Measurements from ENCODE around the gene VPS9D1.

VPS9D1 gene

DNA sequence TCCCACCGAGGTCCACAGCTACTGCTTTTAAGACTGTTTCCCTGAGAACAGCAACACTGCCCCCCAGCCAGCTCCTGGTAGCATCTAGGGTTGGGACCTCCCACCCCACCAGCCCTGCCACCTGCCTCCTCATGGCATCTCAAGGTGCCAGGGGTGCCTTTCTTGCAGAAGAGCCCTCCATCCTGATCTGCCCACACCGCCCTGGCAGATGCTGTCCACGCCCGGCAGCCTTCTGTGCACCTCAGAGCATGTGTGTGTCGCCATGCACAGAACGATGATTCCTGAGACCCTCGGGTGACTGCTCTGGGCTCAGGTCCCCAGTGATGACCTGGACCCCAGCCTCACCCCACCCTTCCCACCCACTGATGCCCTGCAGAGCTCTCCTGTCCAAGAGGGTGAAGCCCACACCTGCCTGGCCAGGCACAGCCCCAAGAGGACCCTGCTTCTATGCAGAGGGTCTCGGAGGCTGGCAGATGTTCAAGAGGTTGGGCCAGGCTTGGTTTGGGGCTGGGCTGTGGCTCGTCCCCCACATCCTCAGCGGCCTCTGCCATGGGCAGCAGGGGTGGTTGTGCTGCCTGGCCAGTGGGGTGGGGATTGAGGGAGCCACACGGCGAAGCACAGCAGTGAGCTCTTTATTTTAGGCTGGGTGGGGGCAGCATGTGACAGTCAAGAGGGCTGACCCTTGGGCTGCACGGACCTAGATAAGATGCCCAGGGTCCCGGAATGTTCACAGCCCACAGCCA, 14.0 kb downstream of the VPS9D1 start:
- H4K20me1 ChIP-seq (ENCODE audit: insufficient read depth, low read length), result no peaks in the 10 kb centered on the region; the same call in 1 of the 2 replicates
- ATAC-seq (ENCODE audit: insufficient read depth, low read depth) (no peak), DNase-seq (no peak)
- H3K27ac ChIP-seq (ENCODE audit: low read length), result no peak overlapping the region
- H3K36me3 ChIP-seq (ENCODE audit: insufficient read depth, low read length), result no peaks in the 10 kb centered on the region
- peak overlapping the region; percentile 69 for H3K4me2 ChIP-seq (ENCODE audit: insufficient read depth, low read length)
- no peaks in the 10 kb centered on the region for H3K79me2 ChIP-seq (ENCODE audit: insufficient read depth, low read length)
- no peaks in the 10 kb centered on the region for H3K27me3 ChIP-seq (ENCODE audit: insufficient read depth, low read length, poor library complexity)
- no peak for TF ChIP-seq EZH2 (IDR thresholded peaks at IDR 0.05; ENCODE audit: borderline replicate concordance, low read depth, low read length, severe bottlenecking)
- TF ChIP-seq, protein P1, sequence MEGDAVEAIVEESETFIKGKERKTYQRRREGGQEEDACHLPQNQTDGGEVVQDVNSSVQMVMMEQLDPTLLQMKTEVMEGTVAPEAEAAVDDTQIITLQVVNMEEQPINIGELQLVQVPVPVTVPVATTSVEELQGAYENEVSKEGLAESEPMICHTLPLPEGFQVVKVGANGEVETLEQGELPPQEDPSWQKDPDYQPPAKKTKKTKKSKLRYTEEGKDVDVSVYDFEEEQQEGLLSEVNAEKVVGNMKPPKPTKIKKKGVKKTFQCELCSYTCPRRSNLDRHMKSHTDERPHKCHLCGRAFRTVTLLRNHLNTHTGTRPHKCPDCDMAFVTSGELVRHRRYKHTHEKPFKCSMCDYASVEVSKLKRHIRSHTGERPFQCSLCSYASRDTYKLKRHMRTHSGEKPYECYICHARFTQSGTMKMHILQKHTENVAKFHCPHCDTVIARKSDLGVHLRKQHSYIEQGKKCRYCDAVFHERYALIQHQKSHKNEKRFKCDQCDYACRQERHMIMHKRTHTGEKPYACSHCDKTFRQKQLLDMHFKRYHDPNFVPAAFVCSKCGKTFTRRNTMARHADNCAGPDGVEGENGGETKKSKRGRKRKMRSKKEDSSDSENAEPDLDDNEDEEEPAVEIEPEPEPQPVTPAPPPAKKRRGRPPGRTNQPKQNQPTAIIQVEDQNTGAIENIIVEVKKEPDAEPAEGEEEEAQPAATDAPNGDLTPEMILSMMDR (IDR thresholded peaks at IDR 0.05; ENCODE audit: borderline replicate concordance, extremely low read depth, low read length, poor library complexity, severe bottlenecking), result no peak
- peak overlapping the region; percentile 44 for H3K9ac ChIP-seq (ENCODE audit: low read depth, low read length)
- H3K4me1 ChIP-seq (ENCODE audit: insufficient read depth, low read length), result peaks cover 21% of the 10 kb centered on the region
- peak overlapping the region; percentile 74 for H2AFZ ChIP-seq (ENCODE audit: low read depth, low read length)
- H3K9me3 ChIP-seq (ENCODE audit: insufficient read depth, low read length, severe bottlenecking), result no peaks in the 10 kb centered on the region
- peak overlapping the region in 1 of 2 experiments; percentile 50; a peak in 2 of 4 replicates for H3K4me3 ChIP-seq (ENCODE audit: low read depth in 1 of 2, low read length in 2 of 2)

DNA sequence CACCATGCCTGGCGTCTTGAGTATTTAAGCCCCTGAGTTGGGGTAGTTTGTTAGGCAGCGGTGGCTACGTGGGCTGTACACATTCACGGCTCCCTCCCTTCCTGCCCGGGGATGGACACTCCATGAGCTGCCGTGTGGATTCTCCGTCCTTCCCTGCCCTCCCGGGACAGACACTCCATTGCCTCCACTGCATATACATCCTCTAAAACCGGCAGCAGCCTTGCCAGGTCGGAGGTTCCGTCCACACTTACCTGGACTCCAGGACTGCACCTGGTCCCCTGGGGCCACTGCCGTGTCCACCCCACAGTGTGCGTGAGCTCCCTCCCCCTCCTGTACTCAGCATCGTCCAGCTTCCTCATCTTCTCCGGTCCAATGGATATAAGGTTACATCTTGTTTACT, 15.7 kb downstream of the VPS9D1 start:
- no peak overlapping the region for H3K9ac ChIP-seq (ENCODE audit: low read depth, low read length)
- H3K4me1 ChIP-seq (ENCODE audit: insufficient read depth, low read length), result peaks cover 33% of the 10 kb centered on the region
- ATAC-seq (ENCODE audit: insufficient read depth, low read depth) (no peak), DNase-seq (no peak)
- H2AFZ ChIP-seq (ENCODE audit: low read depth, low read length), result no peak overlapping the region
- peaks cover 8% of the 10 kb centered on the region for H4K20me1 ChIP-seq (ENCODE audit: insufficient read depth, low read length)
- H3K79me2 ChIP-seq (ENCODE audit: insufficient read depth, low read length), result peaks cover 8% of the 10 kb centered on the region
- no peaks in the 10 kb centered on the region for H3K36me3 ChIP-seq (ENCODE audit: insufficient read depth, low read length)
- H3K4me2 ChIP-seq (ENCODE audit: insufficient read depth, low read length), result no peak overlapping the region
- no peak overlapping the region for H3K27ac ChIP-seq (ENCODE audit: low read length)
- H3K27me3 ChIP-seq (ENCODE audit: insufficient read depth, low read length, poor library complexity), result no peaks in the 10 kb centered on the region
- no peaks in the 10 kb centered on the region for H3K9me3 ChIP-seq (ENCODE audit: insufficient read depth, low read length, severe bottlenecking)
- H3K4me3 ChIP-seq (ENCODE audit: low read depth in 1 of 2, low read length in 2 of 2), result no peak overlapping the region
- TF ChIP-seq EZH2 (IDR thresholded peaks at IDR 0.05; ENCODE audit: borderline replicate concordance, low read depth, low read length, severe bottlenecking), result no peak
- TF ChIP-seq, protein P1 (IDR thresholded peaks at IDR 0.05; ENCODE audit: borderline replicate concordance, extremely low read depth, low read length, poor library complexity, severe bottlenecking), result no peak

DNA sequence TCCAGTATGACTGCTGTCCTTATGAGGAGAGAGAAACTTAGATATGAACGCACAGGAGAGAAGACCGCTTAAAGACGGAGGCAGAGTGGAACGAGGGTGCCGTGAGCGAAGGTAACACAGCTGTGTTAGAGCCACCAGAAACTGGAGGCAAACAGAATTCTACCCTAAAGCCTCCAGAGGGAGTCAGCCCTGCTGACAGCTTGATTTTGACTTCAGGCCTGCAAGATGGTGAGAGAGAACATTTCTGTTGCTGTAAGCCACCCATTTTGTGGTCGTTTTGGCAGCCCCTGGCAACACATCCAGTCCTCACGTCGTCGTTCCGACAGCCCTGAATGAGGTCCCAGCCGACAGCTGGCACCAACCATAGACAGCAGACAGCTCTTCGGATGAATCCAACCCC, 16.4 kb downstream of the VPS9D1 start:
- no peaks in the 10 kb centered on the region for H3K27me3 ChIP-seq (ENCODE audit: insufficient read depth, low read length, poor library complexity)
- DNase-seq (no peak), ATAC-seq (ENCODE audit: insufficient read depth, low read depth) (no peak)
- peaks cover 34% of the 10 kb centered on the region for H3K4me1 ChIP-seq (ENCODE audit: insufficient read depth, low read length)
- peaks cover 8% of the 10 kb centered on the region for H3K79me2 ChIP-seq (ENCODE audit: insufficient read depth, low read length)
- no peaks in the 10 kb centered on the region for H3K36me3 ChIP-seq (ENCODE audit: insufficient read depth, low read length)
- H3K9me3 ChIP-seq (ENCODE audit: insufficient read depth, low read length, severe bottlenecking), result no peaks in the 10 kb centered on the region
- no peak overlapping the region for H2AFZ ChIP-seq (ENCODE audit: low read depth, low read length)
- TF ChIP-seq EZH2 (IDR thresholded peaks at IDR 0.05; ENCODE audit: borderline replicate concordance, low read depth, low read length, severe bottlenecking), result no peak
- TF ChIP-seq, protein P1 (IDR thresholded peaks at IDR 0.05; ENCODE audit: borderline replicate concordance, extremely low read depth, low read length, poor library complexity, severe bottlenecking), result no peak
- no peak overlapping the region for H3K4me3 ChIP-seq (ENCODE audit: low read depth in 1 of 2, low read length in 2 of 2)
- H3K27ac ChIP-seq (ENCODE audit: low read length), result no peak overlapping the region
- no peak overlapping the region for H3K4me2 ChIP-seq (ENCODE audit: insufficient read depth, low read length)
- H4K20me1 ChIP-seq (ENCODE audit: insufficient read depth, low read length), result peaks cover 12% of the 10 kb centered on the region
- no peak overlapping the region for H3K9ac ChIP-seq (ENCODE audit: low read depth, low read length)
